CD4-positive, alpha-beta T cell treated with Interleukin-21 for 1 hour (primary cell): ENCODE measurements around the gene TLR3.
A peak's percentile ranks its signal among the peaks of the same experiment; 100 is the strongest.
"Not testable (repeated sequence)": the region's sequence is repeated elsewhere in the genome, so short reads cannot be mapped to it uniquely, and the experiment has no call there.

Source experiments
- DNase-seq: peaks from one replicate; pipeline ENCODE4 v3.0.0-alpha.2; 2020

TLR3 gene

GRCh38 chr4:186050135-186050534 is 18.8 kb upstream of the TLR3 start:
- not testable (repeated sequence) for DNase-seq

- no peak for DNase-seq
Measured at GRCh38 chr4:186051096-186051495, 17.9 kb upstream of the TLR3 start.

GRCh38 chr4:186058253-186058979 is 10.5 kb upstream of the TLR3 start:
- peak; percentile 15 for DNase-seq

DNA sequence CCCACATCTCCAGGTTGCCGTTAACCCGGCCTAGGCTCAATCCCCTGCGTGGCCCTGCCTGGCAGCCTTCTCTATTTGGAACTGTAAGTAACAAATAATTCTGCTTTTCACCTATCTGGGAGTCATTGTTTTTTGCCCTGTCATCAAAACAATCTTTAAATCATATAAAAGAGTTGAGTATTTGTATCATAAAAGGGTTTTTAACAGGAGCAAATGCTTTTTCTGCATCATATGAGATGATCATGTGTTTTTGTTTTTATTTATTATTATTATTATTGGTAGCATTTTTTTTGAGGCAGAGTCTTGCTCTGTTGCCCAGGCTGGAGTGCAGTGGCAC is 10.0 kb upstream of the TLR3 start:
- DNase-seq: no peak

GRCh38 chr4:186061921-186062320 is 7.0 kb upstream of the TLR3 start:
- DNase-seq: no peak

GRCh38 chr4:186067757-186068385 is 1.1 kb upstream of the TLR3 start:
- DNase-seq: peak; percentile 54

- DNase-seq: no peak
Measured at GRCh38 chr4:186069729-186070128, 773 bp downstream of the TLR3 start.

DNA sequence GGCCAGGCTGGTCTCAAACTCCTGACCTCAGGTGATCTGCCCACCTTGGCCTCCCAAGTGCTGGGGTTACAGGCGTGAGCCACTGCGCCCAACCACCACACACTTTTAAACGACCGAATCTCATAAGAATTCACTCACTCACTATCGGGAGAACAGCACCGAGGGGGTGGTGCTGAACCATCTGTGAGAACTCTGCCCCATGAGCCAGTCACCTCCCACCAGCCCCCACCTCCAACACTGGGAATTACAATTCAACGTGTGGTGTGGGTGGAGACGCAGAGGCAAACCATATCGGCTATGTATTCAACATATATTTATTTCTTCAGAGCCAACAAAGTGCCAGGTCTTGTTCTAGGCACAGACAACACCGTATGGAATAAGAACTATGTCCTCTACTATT is 3.6 kb downstream of the TLR3 start:
- no peak for DNase-seq

DNA sequence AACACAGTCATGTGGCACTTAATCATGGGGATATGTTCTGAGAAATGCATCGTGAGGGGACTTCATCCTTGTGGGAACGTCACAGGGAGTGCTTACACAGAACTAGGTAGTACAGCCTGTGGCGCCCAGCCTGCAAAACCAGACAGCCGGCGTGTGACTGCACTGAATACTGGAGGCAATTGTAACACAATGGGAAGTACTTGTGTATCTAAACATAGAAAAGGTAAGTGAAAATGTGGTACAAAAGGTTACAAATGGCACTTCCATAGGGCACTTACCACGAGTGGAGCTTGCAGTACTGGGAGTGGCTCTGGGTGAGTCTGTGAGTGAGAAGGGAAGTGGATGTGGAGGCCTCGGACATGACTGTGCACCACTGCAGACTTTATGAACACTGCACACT is 5.2 kb downstream of the TLR3 start:
- no peak for DNase-seq

DNA sequence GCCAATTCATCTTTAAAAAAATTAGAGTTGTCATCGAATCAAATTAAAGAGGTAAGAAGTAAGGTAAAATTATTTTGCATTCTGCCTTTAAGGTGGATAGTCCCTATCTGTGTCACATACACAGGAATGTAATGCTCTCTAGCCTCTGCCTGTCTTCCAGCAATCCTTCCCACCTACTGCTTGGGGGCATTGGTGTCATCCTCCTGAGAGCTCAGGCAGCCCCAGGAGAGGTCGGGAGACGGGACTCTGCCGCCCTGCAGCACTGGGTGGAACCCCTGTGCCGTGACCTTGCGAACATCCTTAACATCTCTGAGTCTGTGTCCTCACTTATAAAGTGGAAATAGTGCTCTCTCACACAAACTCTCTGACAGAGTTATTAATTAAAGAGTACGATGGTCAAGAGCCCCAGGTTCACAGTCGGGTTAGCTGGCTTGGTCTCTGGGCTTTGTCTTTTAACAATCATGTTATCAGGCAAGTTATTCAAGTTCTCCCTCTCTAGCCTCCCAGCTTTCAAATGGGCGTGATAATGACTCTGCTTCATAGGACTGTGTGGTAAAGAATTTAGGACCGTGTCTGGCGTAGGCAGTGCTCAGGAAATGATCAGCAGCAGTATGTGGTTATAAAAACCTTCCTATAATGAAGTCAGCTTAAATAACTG is 10.2 kb downstream of the TLR3 start:
- no peak for DNase-seq

GRCh38 chr4:186079694-186080093 is 10.7 kb downstream of the TLR3 start:
- no peak for DNase-seq

DNA sequence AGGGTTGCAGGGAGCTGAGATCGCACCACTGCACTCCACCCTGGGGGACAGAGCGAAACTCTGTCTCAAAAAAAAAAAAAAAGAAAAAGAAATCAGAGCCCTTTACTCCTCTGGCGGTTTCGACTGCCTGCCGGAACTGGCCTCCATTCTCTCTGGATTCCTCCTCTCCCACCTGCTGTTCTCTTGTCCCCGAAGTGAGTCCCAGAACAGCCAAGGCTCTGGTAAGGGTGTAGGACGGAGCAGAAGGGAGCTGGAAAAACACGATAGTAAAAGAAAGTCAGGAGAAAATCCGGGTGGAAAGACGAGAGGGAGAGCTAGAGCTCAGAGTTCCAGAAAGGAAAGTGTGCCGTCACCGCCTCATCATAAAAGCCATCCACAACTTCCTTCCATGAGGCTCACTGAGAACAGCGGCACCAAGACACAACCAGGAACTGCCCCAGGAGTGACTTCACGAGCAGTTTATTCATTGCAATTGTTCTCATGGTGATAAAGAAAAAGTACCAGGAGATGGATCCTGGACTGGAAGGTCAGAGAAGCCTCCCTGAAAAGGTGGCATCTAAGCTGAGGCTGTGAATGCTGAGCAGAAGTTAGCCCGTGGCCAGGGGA is 12.3 kb downstream of the TLR3 start:
- no peak for DNase-seq

- DNase-seq: no peak
Measured at GRCh38 chr4:186082221-186082620, 13.3 kb downstream of the TLR3 start.

DNA sequence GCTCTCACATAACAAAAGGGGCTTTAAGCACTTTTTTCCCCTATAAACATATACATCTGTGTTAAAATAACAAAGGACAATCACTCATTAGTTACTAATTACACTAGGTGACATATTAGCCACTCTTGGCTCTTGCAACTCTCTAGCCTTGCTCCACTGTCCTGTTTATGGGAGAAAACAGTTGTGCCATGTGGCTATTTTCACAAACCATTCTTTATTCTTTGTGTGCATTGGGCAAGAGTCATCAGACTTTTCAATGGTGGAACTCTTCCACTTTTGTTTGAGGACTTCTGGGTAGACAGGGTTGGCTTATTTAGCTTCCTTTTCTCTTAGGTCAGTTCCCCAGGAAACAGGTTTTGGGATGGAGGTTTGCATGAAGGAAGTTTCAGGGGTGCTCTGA is 19.6 kb downstream of the TLR3 start:
- no peak for DNase-seq

- no peak for DNase-seq
Measured at GRCh38 chr4:186092296-186092695, 23.3 kb downstream of the TLR3 start.

GRCh38 chr4:186095406-186095805 is 26.4 kb downstream of the TLR3 start:
- no peak for DNase-seq

GRCh38 chr4:186096681-186097165 is 27.8 kb downstream of the TLR3 start:
- DNase-seq: no peak

DNA sequence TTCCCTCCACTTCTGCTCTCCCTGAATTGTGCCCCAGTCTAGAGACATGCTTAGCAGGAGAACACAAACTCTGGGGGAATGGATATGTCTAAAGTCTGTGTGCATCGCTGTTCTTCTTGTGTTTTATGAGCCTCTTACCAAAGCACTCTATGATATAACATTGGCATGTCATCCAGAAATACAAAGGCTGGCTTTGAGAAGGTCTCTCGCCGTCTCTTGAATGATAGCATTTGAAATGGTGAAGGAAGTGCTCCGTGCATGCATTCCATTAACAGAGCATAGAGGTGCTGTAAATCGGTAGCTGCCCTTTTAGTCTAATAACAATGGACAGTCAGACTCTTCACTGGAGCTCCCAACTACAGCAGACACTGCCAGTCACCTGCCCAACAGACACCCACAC is 28.4 kb downstream of the TLR3 start:
- no peak for DNase-seq

- no peak for DNase-seq
Measured at GRCh38 chr4:186102931-186103330, 34.0 kb downstream of the TLR3 start.

DNA sequence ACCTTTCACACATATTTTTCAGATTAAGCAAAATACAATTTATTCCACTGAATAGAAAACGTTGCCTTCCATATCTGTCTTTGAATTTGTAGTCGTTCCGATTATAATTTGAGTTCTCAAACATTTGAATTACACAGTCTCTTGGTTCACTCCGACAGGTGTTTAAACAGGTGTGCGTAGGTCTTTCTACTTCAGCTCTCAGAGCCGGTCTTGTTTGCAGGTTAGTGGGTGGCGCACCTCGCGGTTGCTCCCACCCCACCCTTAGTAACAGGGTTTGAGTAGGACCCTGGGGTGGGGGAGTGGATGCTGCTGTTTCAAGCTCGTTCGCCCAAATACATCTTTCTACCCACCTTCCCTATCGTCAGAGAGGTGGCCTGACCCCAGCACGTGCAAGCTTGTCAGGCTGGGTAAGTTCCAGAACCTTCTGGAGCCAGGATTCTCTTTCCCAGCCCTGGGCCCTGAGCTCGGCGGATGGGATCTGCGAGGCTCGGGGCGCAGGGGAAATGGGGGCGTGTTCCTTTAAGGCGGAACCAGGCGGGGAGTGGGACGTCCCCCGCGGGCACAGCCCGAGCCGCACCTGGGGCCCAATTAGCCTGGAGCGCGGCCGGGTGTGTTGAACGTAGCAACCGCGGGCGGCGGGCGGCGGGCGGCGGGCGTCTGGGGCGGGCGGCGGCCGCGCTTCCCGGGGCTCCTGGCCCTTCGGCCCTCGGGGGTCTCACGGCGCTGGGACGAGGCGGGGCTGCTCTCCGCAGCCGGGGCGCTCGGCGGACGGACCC is 35.3 kb downstream of the TLR3 start, which contains the start of gene FAM149A:
TSS of gene FAM149A (plus strand) at position 591 of the 776 bp plus-strand sequence.
- peak; percentile 35 for DNase-seq

GRCh38 chr4:186104890-186105646 is 36.1 kb downstream of the TLR3 start:
- no peak for DNase-seq
